Mononuclear cell (primary cell): Measurements from ENCODE around the gene ABHD12B. TPM values are rescaled to one million over a fixed set of nuclear protein-coding genes. Genes with fewer than 3 reads are reported as not detected.

Source experiments
- H3K27me3 ChIP-seq: 2 replicates; pipeline ENCODE4 v1.6.0; 2011; ENCODE audit warnings: low read length, control low read depth; ENCODE audit not compliant: insufficient read depth
- H3K4me1 ChIP-seq: 2 replicates; pipeline ENCODE4 v1.5.1; 2011; ENCODE audit warnings: mild to moderate bottlenecking, low read length, control low read depth; ENCODE audit not compliant: insufficient read depth
- H3K4me3 ChIP-seq: 2 replicates; pipeline ENCODE4 v1.5.1; 2011; ENCODE audit warnings: mild to moderate bottlenecking, low read length, moderate library complexity
- H3K9me3 ChIP-seq: 2 replicates; pipeline ENCODE4 v1.5.1; 2011; ENCODE audit warnings: low read depth, mild to moderate bottlenecking, control low read depth, low read length
- total RNA-seq: library from RNA; depleted of rRNA; stranded (reverse); fragments of >200 nt; gene quantifications from one replicate; pipeline ENCODE4 v1.2.3, GENCODE V29; 2012

The ABHD12B gene
- total RNA-seq, 1 donor = not detected

GRCh38 chr14:50946234-50946935, 74.5 kb downstream of the ABHD12B start:
- peaks cover 14% of the 10 kb centered on the region for H3K27me3 ChIP-seq
- H3K4me1 ChIP-seq = peaks cover 40% of the 10 kb centered on the region
- H3K9me3 ChIP-seq = no peaks in the 10 kb centered on the region
- H3K4me3 ChIP-seq = no peak overlapping the region

- H3K27me3 ChIP-seq = peaks cover 9% of the 10 kb centered on the region
- H3K4me3 ChIP-seq = no peak overlapping the region
- H3K9me3 ChIP-seq = no peaks in the 10 kb centered on the region
- peaks cover 30% of the 10 kb centered on the region for H3K4me1 ChIP-seq
Measured at GRCh38 chr14:50947446-50947845, 75.6 kb downstream of the ABHD12B start.

GRCh38 chr14:50948205-50948604, 76.4 kb downstream of the ABHD12B start:
- Histone ChIP-seq H3K4me3 (no peak overlapping the region), H3K4me1 (peaks cover 28% of the 10 kb centered on the region), H3K9me3 (no peaks in the 10 kb centered on the region), H3K27me3 (peaks cover 6% of the 10 kb centered on the region)

- no peaks in the 10 kb centered on the region for H3K9me3 ChIP-seq
- no peaks in the 10 kb centered on the region for H3K27me3 ChIP-seq
- no peak overlapping the region for H3K4me3 ChIP-seq
- peaks cover 35% of the 10 kb centered on the region for H3K4me1 ChIP-seq
Measured at GRCh38 chr14:50951032-50951431, 79.2 kb downstream of the ABHD12B start.

- Histone ChIP-seq H3K27me3 (no peaks in the 10 kb centered on the region), H3K9me3 (no peaks in the 10 kb centered on the region), H3K4me1 (peaks cover 35% of the 10 kb centered on the region), H3K4me3 (no peak overlapping the region)
Measured at GRCh38 chr14:50953502-50953901, 81.6 kb downstream of the ABHD12B start.

Other genes starting within 250 kb of the ABHD12B start
- 23.1 TPM for gene SAV1, start 203.7 kb upstream of the ABHD12B start, total RNA-seq
- 119 TPM for gene NIN, start 40.9 kb upstream of the ABHD12B start, total RNA-seq
- gene PYGL, start 72.4 kb downstream of the ABHD12B start, total RNA-seq = 51.3 TPM
- gene TRIM9, start 223.1 kb downstream of the ABHD12B start, total RNA-seq = 0.42 TPM